HepG2 (cell line): Measurements from ENCODE around the gene TLL2.

Experiments used
- EP300 ChIP-seq, 3 experiments: sonication (generic) in 1 of 3; formaldehyde crosslinking in 1 of 3; IDR thresholded peaks; 2 replicates each; pipeline versions ENCODE4 v1.5.1 to v1.6.1; 2011 to 2020; ENCODE audit warnings: low read depth in 2 of 3, low read length in 2 of 3, borderline replicate concordance in 1 of 3, improper control_type of control experiment in 1 of 3, mild to moderate bottlenecking in 1 of 3, missing genetic modification reagents in 1 of 3, moderate library complexity in 1 of 3
- HDAC2 ChIP-seq: sonication (generic); formaldehyde crosslinking; IDR thresholded peaks from 2 replicates; pipeline ENCODE4 v1.4.0; 2020; ENCODE audit warnings: missing genetic modification reagents
- RAD21 ChIP-seq: fragments of 450-650 bp; formaldehyde crosslinking; IDR thresholded peaks from 2 replicates; pipeline ENCODE4 v1.5.0; 2020; ENCODE audit warnings: mild to moderate bottlenecking
- REST ChIP-seq, 2 experiments: IDR thresholded peaks; 2 replicates each; pipeline ENCODE4 v1.6.1; 2011 to 2012; ENCODE audit warnings: low read length in 2 of 2, borderline replicate concordance in 1 of 2, low read depth in 1 of 2, mild to moderate bottlenecking in 1 of 2, moderate library complexity in 1 of 2
- SIN3A ChIP-seq: IDR thresholded peaks from 2 replicates; pipeline ENCODE4 v1.6.1; 2011; ENCODE audit warnings: low read depth, mild to moderate bottlenecking, control low read depth, low read length, borderline replicate concordance
- STAT5B ChIP-seq: sonication (generic); formaldehyde crosslinking; IDR thresholded peaks from 2 replicates; pipeline ENCODE4 v1.4.0; 2020; ENCODE audit warnings: missing genetic modification reagents
- TRIM24 ChIP-seq: sonication (generic); formaldehyde crosslinking; IDR thresholded peaks from 2 replicates; pipeline ENCODE4 v1.8.0; 2022; ENCODE audit warnings: mild to moderate bottlenecking, missing genetic modification reagents
- YY1 ChIP-seq: IDR thresholded peaks from 2 replicates; pipeline ENCODE4 v1.6.1; 2011; ENCODE audit warnings: low read length, low read depth, moderate library complexity, mild to moderate bottlenecking; ENCODE audit not compliant: insufficient read depth, insufficient replicate concordance
- ZEB1 ChIP-seq: IDR thresholded peaks from 2 replicates; pipeline ENCODE4 v1.6.1; 2012; ENCODE audit warnings: mild to moderate bottlenecking, low read depth, inconsistent platforms; ENCODE audit not compliant: insufficient replicate concordance
- ZNF549 ChIP-seq: sonication (generic); formaldehyde crosslinking; IDR thresholded peaks from 2 replicates; pipeline ENCODE4 v1.5.0; 2020; ENCODE audit warnings: missing genetic modification reagents

DNA sequence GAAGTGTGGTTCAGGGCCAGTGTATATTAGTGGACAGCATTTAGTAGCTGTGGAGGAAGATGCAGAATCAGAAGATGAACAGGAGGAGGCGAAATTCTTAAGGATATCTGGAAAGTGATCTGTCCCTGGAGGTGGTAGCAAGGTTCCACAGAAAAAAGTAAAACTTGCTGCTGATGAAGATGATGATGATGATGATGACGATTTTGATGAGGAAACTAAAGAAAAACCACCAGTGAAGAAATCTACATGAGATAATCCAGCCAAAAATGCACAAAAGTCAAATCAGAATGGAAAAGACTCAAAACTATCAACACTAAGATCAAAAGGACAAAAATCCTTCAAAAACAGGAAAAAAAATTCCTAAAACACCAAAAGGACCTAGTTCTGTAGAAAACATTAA lies 46.8 kb upstream of the TLL2 start:
- TF ChIP-seq HDAC2 (no peak), EP300 (IDR thresholded peaks at IDR 0.05; ENCODE audit: low read depth in 2 of 2, low read length in 2 of 2) (no peak), EP300 (CRISPR knock-in tag; IDR thresholded peaks at IDR 0.05; ENCODE audit: borderline replicate concordance) (no peak), YY1 (no peak), RAD21 (CRISPR knock-in tag) (no peak), SIN3A (no peak), ZNF549 (CRISPR knock-in tag) (no peak), TRIM24 (CRISPR knock-in tag) (no peak), REST (IDR thresholded peaks at IDR 0.05; ENCODE audit: borderline replicate concordance in 1 of 2, low read depth in 1 of 2, low read length in 2 of 2) (no peak), STAT5B (CRISPR knock-in tag) (no peak), ZEB1 (no peak)
